HL-60 (cell line): ENCODE measurements around the gene KLF15.

Experiments used
- CTCF ChIP-seq: IDR thresholded peaks from one replicate; pipeline ENCODE4 v1.5.1; 2011; ENCODE audit warnings: low read length, control low read depth, inconsistent platforms; ENCODE audit not compliant: insufficient read depth
- GABPA ChIP-seq: IDR thresholded peaks from 2 replicates; pipeline ENCODE4 v1.6.1; 2012; ENCODE audit warnings: low read depth
- POLR2AphosphoS5 ChIP-seq: IDR thresholded peaks from 2 replicates; pipeline ENCODE4 v1.6.1; 2012; ENCODE audit warnings: low read depth
- REST ChIP-seq: IDR thresholded peaks from 2 replicates; pipeline ENCODE4 v1.6.1; 2012; ENCODE audit warnings: low read depth; ENCODE audit not compliant: insufficient replicate concordance

- TF ChIP-seq GABPA (no peak), POLR2AphosphoS5 (no peak), CTCF (no peak), REST (no peak)
These were observed 20.0 kb upstream of the KLF15 start for GRCh38 chr3:126377211-126377610.
